Activated T-helper 17 cell treated with anti-CD3 and anti-CD28 coated beads, Interleukin-2, amount 50 U/mL, for 72 hours (primary cell): ENCODE measurements around the gene ZNF787. TPM values are rescaled to one million over a fixed set of nuclear protein-coding genes. Genes with fewer than 3 reads are reported as not detected.

Experiments
- total RNA-seq, 2 donors: library from RNA; stranded (reverse); gene quantifications; one replicate each; pipeline ENCODE4 v1.2.3, GENCODE V29; 2022

The ZNF787 gene
- total RNA-seq, 2 donors from 2014 or later, result 27.8 to 33.2 TPM

Other genes with a start within 250 kb of the ZNF787 start
- gene NLRP13, start 189.0 kb downstream of the ZNF787 start, total RNA-seq, result not detected
- gene NLRP8, start 173.5 kb downstream of the ZNF787 start, total RNA-seq, result not detected
- gene NLRP5, start 134.5 kb downstream of the ZNF787 start, total RNA-seq, result not detected
- 10 to 100 TPM; 22.8 to 29.2 TPM for gene ZNF444, start 20.0 kb upstream of the ZNF787 start, total RNA-seq
- not detected for gene GALP, start 54.7 kb upstream of the ZNF787 start, total RNA-seq
- under 1 TPM in 1 of 2 donors, not detected in 1; 0.24 TPM for gene ZSCAN5B, start 76.5 kb upstream of the ZNF787 start, total RNA-seq
- not detected for gene ZSCAN5C, start 81.0 kb upstream of the ZNF787 start, total RNA-seq
- 1 to 10 TPM; 1.0 TPM for gene EDDM13, start 151.5 kb upstream of the ZNF787 start, total RNA-seq
- gene ZSCAN5A, start 193.5 kb upstream of the ZNF787 start, total RNA-seq, result 10 to 100 TPM; 11.6 to 13.7 TPM